Left ventricle myocardium superior (tissue), 1 donor: ENCODE measurements around the gene ANKDD1A. TPM values are rescaled to one million over a fixed set of nuclear protein-coding genes. Genes with fewer than 3 reads are reported as not detected.

Source experiments
- ATAC-seq: fragments of 200-7000 bp; cut with Tn5 transposase; one replicate; pipeline ENCODE4 v1.9.1; 2020; ENCODE audit warnings: mild to moderate bottlenecking, moderate library complexity
- DNase-seq: peaks from one replicate; pipeline ENCODE4 v3.0.0-alpha.2; 2020
- intact Hi-C: fragments of 100-400 bp; cut with micrococcal nuclease; formaldehyde crosslinking; loops from one replicate; pipeline ENCODE4 v1.11.0; 2022
- long read RNA-seq: library from polyadenylated mRNA; unstranded; transcript quantifications from one replicate; pipeline ENCODE4 v2.0.0, GENCODE V29; 2021
- total RNA-seq: library from RNA; stranded (reverse); fragmentation: NEBNext Ultra II Directional; extraction: Animal tissue kit (Norgen Biotek cat#: 25700); gene quantifications from one replicate; pipeline ENCODE4 v1.2.1, GENCODE V29; 2021
- donor health status: DM: no; HTN: yes; CAD: no; lungs with severe emphysema.

ANKDD1A gene
- 1.3 TPM for total RNA-seq
- long read RNA-seq, partial matches to known transcripts, result 0 of 1 reads
- long read RNA-seq, other reads (novel, unspliced or antisense), result 1 of 1 reads

- intact Hi-C loops, result no loop called here
Measured at GRCh38 chr15:64911311-64912186, at the start of gene ANKDD1A. Gene ANKDD1A (plus strand): TSS chr15:64911902. CDS start chr15:64911931, 29 bp downstream.

GRCh38 chr15:64861960-64862359 is 49.7 kb upstream of the ANKDD1A start:
- intact Hi-C loops, result no loop called here
- DNase-seq (no peak), ATAC-seq (no peak)

More at GRCh38 chr15:64911311-64912186, at the start of gene ANKDD1A:
- peak; percentile 85 for DNase-seq
- ATAC-seq, result peak; percentile 95

- no peak for DNase-seq
- intact Hi-C loops, result no loop called here
- no peak for ATAC-seq
Measured at GRCh38 chr15:64862408-64862807, 49.3 kb upstream of the ANKDD1A start.

GRCh38 chr15:64864068-64864467 is 47.6 kb upstream of the ANKDD1A start:
- DNase-seq, result no peak
- ATAC-seq, result no peak
- intact Hi-C loops, result no loop called here

- DNase-seq, result no peak
- no peak for ATAC-seq
- intact Hi-C loops, result no loop called here
Measured at GRCh38 chr15:64865126-64865997, 46.3 kb upstream of the ANKDD1A start.

GRCh38 chr15:64865998-64866520 is 45.6 kb upstream of the ANKDD1A start:
- intact Hi-C loops, result no loop called here
- no peak for DNase-seq
- ATAC-seq, result peak; percentile 10

- ATAC-seq, result no peak
- DNase-seq, result no peak
Measured at GRCh38 chr15:64869501-64869900, 42.2 kb upstream of the ANKDD1A start.

GRCh38 chr15:64870353-64870752 is 41.3 kb upstream of the ANKDD1A start:
- ATAC-seq, result no peak
- intact Hi-C loops, result no loop called here
- DNase-seq, result no peak

More at GRCh38 chr15:64869501-64869900, 42.2 kb upstream of the ANKDD1A start:
- intact Hi-C loops, result no loop called here

- intact Hi-C loops, result no loop called here
- no peak for DNase-seq
- no peak for ATAC-seq
Measured at GRCh38 chr15:64875641-64876223, 36.0 kb upstream of the ANKDD1A start.

- intact Hi-C loops, result no loop called here
- peak; percentile 84 for DNase-seq
- peak; percentile 80 for ATAC-seq
Measured at GRCh38 chr15:64877435-64877834, 34.3 kb upstream of the ANKDD1A start.

GRCh38 chr15:64878705-64879104 is 33.0 kb upstream of the ANKDD1A start:
- DNase-seq (no peak), ATAC-seq (peak; percentile 28)
- intact Hi-C loops, result no loop called here

- peak; percentile 56 for ATAC-seq
Measured at GRCh38 chr15:64883100-64883581, 28.6 kb upstream of the ANKDD1A start.

GRCh38 chr15:64883997-64884511 is 27.6 kb upstream of the ANKDD1A start:
- DNase-seq, result peak; percentile 76
- intact Hi-C loops, result no loop called here
- peak; percentile 78 for ATAC-seq

More at GRCh38 chr15:64883100-64883581, 28.6 kb upstream of the ANKDD1A start:
- intact Hi-C loops, result no loop called here
- peak; percentile 4 for DNase-seq

GRCh38 chr15:64884679-64885078 is 27.0 kb upstream of the ANKDD1A start:
- no peak for DNase-seq
- intact Hi-C loops, result no loop called here
- ATAC-seq, result no peak

- intact Hi-C loops, result no loop called here
- ATAC-seq, result no peak
- DNase-seq, result no peak
Measured at GRCh38 chr15:64888336-64888735, 23.4 kb upstream of the ANKDD1A start.

- ATAC-seq, result no peak
- DNase-seq, result no peak
- intact Hi-C loops, result loop anchor here (10.0 kb wide), 1 partner anchor 47 kb away; the partner anchor contains the start of gene PLEKHO2
Measured at GRCh38 chr15:64891561-64891960, 20.1 kb upstream of the ANKDD1A start.

- no peak for ATAC-seq
- intact Hi-C loops, result loop anchor here (10.0 kb wide), 1 partner anchor 48 kb away; the partner anchor contains the start of gene PLEKHO2
- no peak for DNase-seq
Measured at GRCh38 chr15:64892847-64893403, 18.8 kb upstream of the ANKDD1A start.
